ENCODE data around the gene ANKRD61.

ANKRD61 gene

GRCh38 chr7:6012355-6013104 is 18.6 kb upstream of the ANKRD61 start:
- ATAC-seq = no peak
- TF ChIP-seq ISL1 (CRISPR knock-in tag; IDR thresholded peaks at IDR 0.05) (no peak), PPARA (CRISPR knock-in tag; IDR thresholded peaks at IDR 0.05; ENCODE audit: borderline replicate concordance) (no peak), CSDC2 (CRISPR knock-in tag; IDR thresholded peaks at IDR 0.05) (no peak), ESRRG (CRISPR knock-in tag; IDR thresholded peaks at IDR 0.05) (no peak), SNAI2 (CRISPR knock-in tag; IDR thresholded peaks at IDR 0.05) (no peak), BACH2 (CRISPR knock-in tag; IDR thresholded peaks at IDR 0.05; ENCODE audit: borderline replicate concordance) (no peak)

GRCh38 chr7:6015917-6016652 is 15.1 kb upstream of the ANKRD61 start:
- peak; percentile 79 for ATAC-seq
- no peak for TF ChIP-seq CSDC2 (CRISPR knock-in tag; IDR thresholded peaks at IDR 0.05)
- no peak for TF ChIP-seq PATZ1 (CRISPR knock-in tag; IDR thresholded peaks at IDR 0.05; ENCODE audit: borderline replicate concordance)
- TF ChIP-seq ZFP30 (CRISPR knock-in tag; IDR thresholded peaks at IDR 0.05) = no peak
- no peak for TF ChIP-seq GLIS3 (CRISPR knock-in tag; IDR thresholded peaks at IDR 0.05)
- no peak for TF ChIP-seq ZNF70 (CRISPR knock-in tag; IDR thresholded peaks at IDR 0.05)
- no peak for TF ChIP-seq PPARA (CRISPR knock-in tag; IDR thresholded peaks at IDR 0.05; ENCODE audit: borderline replicate concordance)
- no peak for TF ChIP-seq OSR1 (CRISPR knock-in tag; IDR thresholded peaks at IDR 0.05)
- no peak for TF ChIP-seq TSHZ2 (CRISPR knock-in tag; IDR thresholded peaks at IDR 0.05)
- no peak for TF ChIP-seq ZNF565 (CRISPR knock-in tag; conservative IDR thresholded peaks at IDR 0.05; ENCODE audit: low read depth)
- no peak for TF ChIP-seq ZFP3 (CRISPR knock-in tag; IDR thresholded peaks at IDR 0.05)
- no peak for TF ChIP-seq TOX (CRISPR knock-in tag; IDR thresholded peaks at IDR 0.05; ENCODE audit: borderline replicate concordance)
- TF ChIP-seq ESRRG (CRISPR knock-in tag; IDR thresholded peaks at IDR 0.05) = no peak
- TF ChIP-seq POU6F1 (CRISPR knock-in tag; IDR thresholded peaks at IDR 0.05; ENCODE audit: borderline replicate concordance, low read depth) = no peak

GRCh38 chr7:6016653-6016966 is 14.6 kb upstream of the ANKRD61 start:
- no peak for ATAC-seq
- TF ChIP-seq BACH2 (CRISPR knock-in tag; IDR thresholded peaks at IDR 0.05; ENCODE audit: borderline replicate concordance) (no peak), ZFP3 (CRISPR knock-in tag; IDR thresholded peaks at IDR 0.05) (no peak), ESRRG (CRISPR knock-in tag; IDR thresholded peaks at IDR 0.05) (no peak), OSR1 (CRISPR knock-in tag; IDR thresholded peaks at IDR 0.05) (no peak), TOX (CRISPR knock-in tag; IDR thresholded peaks at IDR 0.05; ENCODE audit: borderline replicate concordance) (no peak), GLIS3 (CRISPR knock-in tag; IDR thresholded peaks at IDR 0.05) (no peak), TCF4 (CRISPR knock-in tag; IDR thresholded peaks at IDR 0.05; ENCODE audit: borderline replicate concordance) (no peak), CSDC2 (CRISPR knock-in tag; IDR thresholded peaks at IDR 0.05) (no peak), RARB (CRISPR knock-in tag; IDR thresholded peaks at IDR 0.05) (no peak), PPARA (CRISPR knock-in tag; IDR thresholded peaks at IDR 0.05; ENCODE audit: borderline replicate concordance) (no peak), CREB5 (CRISPR knock-in tag; IDR thresholded peaks at IDR 0.05; ENCODE audit: low read depth) (no peak), SNAI2 (CRISPR knock-in tag; IDR thresholded peaks at IDR 0.05) (no peak), ZC3H10 (CRISPR knock-in tag; IDR thresholded peaks at IDR 0.05) (no peak), ISL1 (CRISPR knock-in tag; IDR thresholded peaks at IDR 0.05) (no peak), ZNF8 (CRISPR knock-in tag; IDR thresholded peaks at IDR 0.05) (no peak), ZNF565 (CRISPR knock-in tag; conservative IDR thresholded peaks at IDR 0.05; ENCODE audit: low read depth) (no peak)

Measured in SK-N-SH treated with all-trans-retinoic acid at 6 μM for 48 hours (cell line).